Hypothalamus (tissue), 51 donors: ENCODE measurements around the gene ZNF426.

Experiments used
- DNase-seq, 51 donors: peaks; one replicate each; lab custom pipeline; 2025; lab: John Stamatoyannopoulos, UW

Gene ZNF426

GRCh38 chr19:9498183-9498902 is 40.1 kb downstream of the ZNF426 start, which contains the start of gene ZNF560:
Gene ZNF560, minus strand, starts transcription at chr19:9498616. Its CDS starts 23,303 bp downstream, at chr19:9475313.
- no peak for DNase-seq

GRCh38 chr19:9494096-9494495 is 44.3 kb downstream of the ZNF426 start:
- no peak for DNase-seq

- DNase-seq = no peak
Measured at GRCh38 chr19:9487016-9487415, 51.4 kb downstream of the ZNF426 start.

GRCh38 chr19:9485140-9485539 is 53.3 kb downstream of the ZNF426 start:
- DNase-seq = no peak

GRCh38 chr19:9474975-9475374 is 63.5 kb downstream of the ZNF426 start:
- DNase-seq = no peak
